H1 (cell line): ENCODE data around the gene ELOVL6. TPM values are rescaled to one million over a fixed set of nuclear protein-coding genes. Genes with fewer than 3 reads are reported as not detected.

Experiments
- CTCF ChIA-PET: fragments of 300-600 bp; sonication (Branson Sonifier 250); formaldehyde crosslinking; loops from one replicate; lab custom pipeline; 2021; ENCODE audit not compliant: partially characterized antibody; lab: Charles Lee
- POLR2A ChIA-PET: fragments of 300-600 bp; sonication (Branson Sonifier 250); formaldehyde crosslinking; loops from one replicate; lab custom pipeline; 2021; ENCODE audit warnings: inconsistent platforms; ENCODE audit not compliant: partially characterized antibody; lab: Charles Lee
- DNase-seq, 2 experiments: peaks; one replicate each; pipeline versions ENCODE4 v3.0.0 to v3.0.0-alpha.2; 2010 to 2022; ENCODE audit warnings: low spot score in 2 of 2, low read depth in 1 of 2, mixed read lengths in 1 of 2
- FAIRE-seq: peaks from 2 replicates; lab custom pipeline; 2011; peaks lifted over from hg19 to GRCh38; lab: Jason Lieb, UNC
- H2AFZ ChIP-seq: 2 replicates; pipeline ENCODE4 v1.8.1; 2012; ENCODE audit warnings: low read length, inconsistent platforms
- H2AK5ac ChIP-seq: 2 replicates; pipeline ENCODE4 v1.6.1; 2013; ENCODE audit warnings: low read depth, low read length
- H2BK120ac ChIP-seq: replicated peaks from 2 replicates; pipeline ENCODE3; 2013; ENCODE audit warnings: low read depth, low read length, inconsistent platforms
- H2BK12ac ChIP-seq: 2 replicates; pipeline ENCODE4 v1.6.1; 2013; ENCODE audit warnings: low read depth, low read length
- H2BK15ac ChIP-seq: 2 replicates; pipeline ENCODE4 v1.6.1; 2013; ENCODE audit warnings: low read length
- H2BK20ac ChIP-seq: 2 replicates; pipeline ENCODE4 v1.6.1; 2013; ENCODE audit warnings: low read length
- H2BK5ac ChIP-seq: 2 replicates; pipeline ENCODE4 v1.6.1; 2013; ENCODE audit warnings: low read depth, low read length
- H3K14ac ChIP-seq: 2 replicates; pipeline ENCODE4 v1.6.1; 2013; ENCODE audit warnings: inconsistent platforms; ENCODE audit not compliant: insufficient read length
- H3K18ac ChIP-seq: 2 replicates; pipeline ENCODE4 v1.6.1; 2013; ENCODE audit warnings: low read length; ENCODE audit errors: extremely low read depth
- H3K23ac ChIP-seq: 2 replicates; pipeline ENCODE4 v1.6.1; 2013; ENCODE audit warnings: inconsistent platforms; ENCODE audit not compliant: insufficient read length
- H3K23me2 ChIP-seq: 2 replicates; pipeline ENCODE4 v1.6.1; 2013; ENCODE audit warnings: low read depth, low read length
- H3K27ac ChIP-seq: 2 replicates; pipeline ENCODE4 v1.6.1; 2011; ENCODE audit warnings: low read depth, low read length, inconsistent platforms
- H3K27me3 ChIP-seq, 4 experiments: replicated peaks in 1 of 4; 1 replicate in 1 of 4; 2 replicates in 3 of 4; pipeline versions ENCODE4 v1.6.1 to v1.8.1; 2011 to 2013; ENCODE audit warnings: low read length in 3 of 4, mild to moderate bottlenecking in 3 of 4, inconsistent platforms in 2 of 4, mixed read lengths in 2 of 4, moderate library complexity in 1 of 4; ENCODE audit not compliant: control insufficient read depth in 3 of 4, insufficient read depth in 3 of 4; ENCODE audit errors: extremely low read depth in 1 of 4
- H3K36me3 ChIP-seq, 4 experiments: 2 replicates each; pipeline versions ENCODE4 v1.6.1 to v1.8.1; 2011 to 2013; ENCODE audit warnings: mild to moderate bottlenecking in 4 of 4, low read length in 3 of 4, moderate library complexity in 2 of 4, control low read depth in 1 of 4, inconsistent platforms in 1 of 4; ENCODE audit not compliant: insufficient read depth in 4 of 4, control insufficient read depth in 2 of 4
- H3K4ac ChIP-seq: replicated peaks from 2 replicates; pipeline ENCODE3; 2013; ENCODE audit warnings: low read length, low read depth, mixed read lengths, inconsistent platforms; ENCODE audit not compliant: insufficient read length
- H3K4me1 ChIP-seq, 4 experiments: replicated peaks in 1 of 4; 1 replicate in 1 of 4; 2 replicates in 3 of 4; pipeline versions ENCODE4 v1.6.1 to v1.8.1; 2011 to 2013; ENCODE audit warnings: low read length in 3 of 4, inconsistent platforms in 2 of 4, mixed read lengths in 1 of 4; ENCODE audit not compliant: insufficient read depth in 4 of 4, control insufficient read depth in 3 of 4
- H3K4me2 ChIP-seq, 2 experiments: 2 replicates each; pipeline versions ENCODE4 v1.6.1 to v1.8.1; 2011 to 2013; ENCODE audit warnings: low read depth in 2 of 2, low read length in 2 of 2, control low read depth in 1 of 2, inconsistent platforms in 1 of 2, mild to moderate bottlenecking in 1 of 2; ENCODE audit not compliant: insufficient read depth in 1 of 2
- H3K4me3 ChIP-seq, 4 experiments: fragments of 200-600, 300-600 bp in 1 of 4; sonication (generic), shearing (Covaris generic), sonication (Bioruptor Twin) in 1 of 4; 2 replicates each; pipeline versions ENCODE4 v1.5.1 to v1.8.1; 2011 to 2016; ENCODE audit warnings: low read length in 4 of 4, low read depth in 3 of 4, control low read depth in 2 of 4, inconsistent platforms in 2 of 4, mild to moderate bottlenecking in 2 of 4, mixed read lengths in 1 of 4, moderate library complexity in 1 of 4; ENCODE audit not compliant: insufficient read depth in 2 of 4; ENCODE audit errors: extremely low read depth in 1 of 4
- H3K56ac ChIP-seq: replicated peaks from 2 replicates; pipeline ENCODE3; 2013; ENCODE audit warnings: low read depth, mild to moderate bottlenecking, mixed read lengths, low read length, inconsistent platforms; ENCODE audit not compliant: insufficient read length
- H3K79me1 ChIP-seq: 2 replicates; pipeline ENCODE4 v1.6.1; 2013; ENCODE audit warnings: low read depth, low read length, control low read depth
- H3K79me2 ChIP-seq, 2 experiments: 2 replicates each; pipeline versions ENCODE4 v1.6.1 to v1.8.1; 2012 to 2013; ENCODE audit warnings: low read length in 2 of 2, mild to moderate bottlenecking in 2 of 2, inconsistent platforms in 1 of 2; ENCODE audit not compliant: insufficient read depth in 2 of 2, control insufficient read depth in 1 of 2
- H3K9ac ChIP-seq, 4 experiments: replicated peaks in 1 of 4; 1 replicate in 1 of 4; 2 replicates in 3 of 4; pipeline versions ENCODE4 v1.6.1 to v1.8.1; 2011 to 2013; ENCODE audit warnings: low read depth in 3 of 4, low read length in 3 of 4, control low read depth in 2 of 4, mild to moderate bottlenecking in 2 of 4, moderate library complexity in 2 of 4, inconsistent platforms in 1 of 4; ENCODE audit errors: extremely low read depth in 1 of 4
- H3K9me3 ChIP-seq, 2 experiments: 2 replicates each; pipeline versions ENCODE4 v1.6.1 to v1.8.1; 2012 to 2013; ENCODE audit warnings: mild to moderate bottlenecking in 2 of 2, moderate library complexity in 2 of 2, control low read depth in 1 of 2, inconsistent platforms in 1 of 2, low read depth in 1 of 2, low read length in 1 of 2, mixed read lengths in 1 of 2; ENCODE audit not compliant: insufficient read depth in 2 of 2
- H4K20me1 ChIP-seq, 2 experiments: replicated peaks in 1 of 2; 2 replicates each; pipeline versions ENCODE3 to v1.8.1; 2011 to 2013; ENCODE audit warnings: inconsistent platforms in 2 of 2, low read length in 2 of 2, mild to moderate bottlenecking in 1 of 2; ENCODE audit not compliant: insufficient read depth in 2 of 2, control insufficient read depth in 1 of 2
- H4K5ac ChIP-seq: 2 replicates; pipeline ENCODE4 v1.6.1; 2013; ENCODE audit warnings: low read length, low read depth, mixed read lengths, inconsistent platforms; ENCODE audit not compliant: insufficient read length
- H4K8ac ChIP-seq: 2 replicates; pipeline ENCODE4 v1.8.0; 2013; ENCODE audit warnings: mild to moderate bottlenecking, moderate library complexity, low read length, inconsistent platforms; ENCODE audit not compliant: insufficient read depth; ENCODE audit errors: extremely low read depth
- H4K91ac ChIP-seq: replicated peaks from 2 replicates; pipeline ENCODE3; 2013; ENCODE audit warnings: low read length, mixed read lengths, inconsistent platforms; ENCODE audit not compliant: insufficient read length
- ATF2 ChIP-seq: IDR thresholded peaks from 2 replicates; pipeline ENCODE4 v1.6.1; 2012; ENCODE audit warnings: low read length, inconsistent platforms
- BCL11A ChIP-seq, 2 experiments: IDR thresholded peaks; one replicate each; pipeline ENCODE4 v1.6.1; 2011; ENCODE audit warnings: low read depth in 2 of 2, low read length in 2 of 2, mild to moderate bottlenecking in 2 of 2
- CTCF ChIP-seq, 3 experiments: IDR thresholded peaks; 1 replicate in 2 of 3; 2 replicates in 1 of 3; pipeline versions ENCODE4 v1.5.1 to v1.6.1; 2011; ENCODE audit warnings: low read length in 3 of 3, mild to moderate bottlenecking in 3 of 3, inconsistent platforms in 2 of 3, low read depth in 1 of 3, moderate library complexity in 1 of 3; ENCODE audit not compliant: insufficient read depth in 1 of 3; ENCODE audit errors: control extremely low read depth in 1 of 3
- EGR1 ChIP-seq: IDR thresholded peaks from 2 replicates; pipeline ENCODE4 v1.6.1; 2011; ENCODE audit warnings: low read depth, low read length, borderline replicate concordance
- KDM1A ChIP-seq: fragments of 200-600, 300-600 bp; sonication (generic); IDR thresholded peaks from 2 replicates; pipeline ENCODE4 v1.7.1; 2016; ENCODE audit warnings: mild to moderate bottlenecking, low read length, borderline replicate concordance
- RXRA ChIP-seq: IDR thresholded peaks from 2 replicates; pipeline ENCODE4 v1.6.1; 2011; ENCODE audit warnings: low read depth, mild to moderate bottlenecking, low read length, moderate library complexity; ENCODE audit not compliant: insufficient read depth
- SAP30 ChIP-seq: fragments of 300-600 bp; sonication (generic); IDR thresholded peaks from 2 replicates; pipeline ENCODE4 v1.7.1; 2012; ENCODE audit warnings: low read length, moderate library complexity, mild to moderate bottlenecking, inconsistent platforms; ENCODE audit not compliant: insufficient read depth, insufficient replicate concordance
- SIN3A ChIP-seq, 2 experiments: IDR thresholded peaks in 1 of 2; conservative IDR thresholded peaks in 1 of 2; 2 replicates each; pipeline ENCODE4 v1.6.1; 2011 to 2012; ENCODE audit warnings: low read length in 2 of 2, improper control_type of control experiment in 1 of 2, low read depth in 1 of 2, mild to moderate bottlenecking in 1 of 2
- TEAD4 ChIP-seq: IDR thresholded peaks from 2 replicates; pipeline ENCODE4 v1.6.1; 2012; ENCODE audit warnings: low read depth, low read length, inconsistent platforms, mixed read lengths
- WGBS, 2 experiments: shearing (Covaris generic) in 1 of 2; methylation state at CpG; one replicate each; pipeline versions ENCODE4 v1.1.6 to v1.1.7; 2013 to 2015; ENCODE audit warnings: low lambda C conversion rate in 2 of 2, mixed read lengths in 2 of 2, inconsistent platforms in 1 of 2, low coverage in 1 of 2, missing lambda C conversion rate in 1 of 2; ENCODE audit not compliant: insufficient replicate concordance in 2 of 2, insufficient coverage in 1 of 2, insufficient read length in 1 of 2; ENCODE audit errors: extremely low coverage in 1 of 2, missing lambda C conversion rate in 1 of 2; 5-methylcytosine and 5-hydroxymethylcytosine counted together
- polyA plus RNA-seq, 7 experiments: library from polyadenylated mRNA; depleted of rRNA in 3 of 7; stranded (reverse) in 5 of 7; unstranded in 2 of 7; fragments of >200 nt in 5 of 7; fragments of 200-250 nt in 2 of 7; gene quantifications; 1 replicate in 5 of 7; 2 replicates in 1 of 7; 4 replicates in 1 of 7; pipeline versions ENCODE4 v1.2.1 to v1.2.3, GENCODE V29; 2011 to 2013; ENCODE audit warnings: missing spikeins in 2 of 7, mixed read lengths in 2 of 7
- total RNA-seq: library from RNA; stranded (reverse); fragmentation: NEBNext Ultra II Directional; extraction: Animal tissue kit (Norgen Biotek cat#: 25700); gene quantifications from 2 replicates; pipeline ENCODE4 v1.2.1, GENCODE V29; 2021

The ELOVL6 gene
- total and polyA plus RNA-seq, 2 of the 8 experiments (the other 6 are each of a cell fraction or from before 2014, with no cell fraction given), result 27.8 to 86.6 TPM

- H2BK20ac ChIP-seq, result no peak overlapping the region
- H3K23ac ChIP-seq, result no peak overlapping the region
- H2BK15ac ChIP-seq, result no peak overlapping the region
- peaks cover 0 to 6% of the 10 kb centered on the region in 2 experiments for H4K20me1 ChIP-seq
- ChIA-PET CTCF (interaction anchor here (1.4 kb wide), 1 partner anchor 14 kb away, joined by 3 read pairs; no protein-coding TSS in a partner anchor), POLR2A (no interaction called here)
- no peak overlapping the region for H2BK5ac ChIP-seq
- no peak overlapping the region for H3K4ac ChIP-seq
- H3K27me3 ChIP-seq, result no peaks in the 10 kb centered on the region
- no peaks in the 10 kb centered on the region for H3K4me1 ChIP-seq
- peaks cover 3 to 78% of the 10 kb centered on the region in 2 experiments; a peak in 2 of 4 replicates for H3K79me2 ChIP-seq
- H2AK5ac ChIP-seq, result no peak overlapping the region
- DNase-seq, result no peak
- WGBS, 2 experiments, result 94% methylated on average over 6 of the region's 6 CpGs; no CpG with 5 or more reads in 1 of the 2 experiments
- H3K36me3 ChIP-seq, result no peaks in the 10 kb centered on the region; a peak in 2 of 8 replicates
- no peak overlapping the region for H3K27ac ChIP-seq
- H2BK12ac ChIP-seq, result no peak overlapping the region
- H3K9ac ChIP-seq, result no peak overlapping the region
- H3K14ac ChIP-seq, result no peak overlapping the region
- H3K23me2 ChIP-seq, result no peaks in the 10 kb centered on the region
- H3K79me1 ChIP-seq, result no peaks in the 10 kb centered on the region; the same call in 1 of the 2 replicates
- H4K8ac ChIP-seq, result no peak overlapping the region
- no peak overlapping the region for H3K18ac ChIP-seq
- no peak overlapping the region for H3K4me2 ChIP-seq
- H3K56ac ChIP-seq, result no peak overlapping the region
- H2BK120ac ChIP-seq, result no peak overlapping the region
- no peak overlapping the region for H2AFZ ChIP-seq
- no peak overlapping the region for H3K4me3 ChIP-seq
- FAIRE-seq, result no peak
- no peak overlapping the region for H4K5ac ChIP-seq
- H3K9me3 ChIP-seq, result 0 out of 4 replicates have a peak, but pooled peaks cover 0 to 3% of the 10 kb centered on the region in 2 experiments
- no peak overlapping the region for H4K91ac ChIP-seq
- no peak for TF ChIP-seq CTCF (IDR thresholded peaks at IDR 0.05; ENCODE audit: control extremely low read depth in 1 of 3, insufficient read depth in 1 of 3, low read depth in 1 of 3, low read length in 3 of 3)
- TF ChIP-seq TEAD4, result no peak
- no peak for TF ChIP-seq SAP30
- no peak for TF ChIP-seq ATF2
- TF ChIP-seq SIN3A (conservative IDR thresholded peaks at IDR 0.05 in 1 of 2, IDR thresholded peaks at IDR 0.05 in 1 of 2; ENCODE audit: low read depth in 1 of 2, low read length in 2 of 2), result no peak
- TF ChIP-seq KDM1A, result no peak
- TF ChIP-seq BCL11A (IDR thresholded peaks at IDR 0.05; ENCODE audit: low read depth in 2 of 2, low read length in 2 of 2), result no peak
- TF ChIP-seq RXRA, result no peak
- TF ChIP-seq EGR1, result no peak
Observed at GRCh38 chr4:110156442-110156841, 42.0 kb downstream of the ELOVL6 start.
